SH-SY5Y (cell line): ENCODE data around the gene TFAP2A.

Source experiments
- GATA2 ChIP-seq: IDR thresholded peaks from 2 replicates; pipeline ENCODE4 v1.6.1; 2011; ENCODE audit warnings: mild to moderate bottlenecking, low read depth, low read length
- GATA3 ChIP-seq: IDR thresholded peaks from 2 replicates; pipeline ENCODE4 v1.6.1; 2011; ENCODE audit warnings: low read depth, mild to moderate bottlenecking, low read length, moderate library complexity

GRCh38 chr6:10431423-10432164, 16.7 kb upstream of the TFAP2A start:
- TF ChIP-seq GATA2 (no peak), GATA3 (no peak)
